Lung (tissue), 12 donors: Measurements from ENCODE around the gene COL8A2. TPM values are rescaled to one million over a fixed set of nuclear protein-coding genes. Genes with fewer than 3 reads are reported as not detected.

Source experiments
- ATAC-seq: fragments of 200-7000 bp; cut with Tn5 transposase; one replicate; pipeline ENCODE4 v1.9.1; 2020; ENCODE audit warnings: moderate number of reproducible peaks; ENCODE audit not compliant: insufficient read depth, low FRiP score
- DNase-seq, 3 donors: peaks; one replicate each; pipeline ENCODE4 v3.0.0-alpha.2; 2013 to 2017
- H3K27ac ChIP-seq, 2 donors: one replicate each; pipeline ENCODE4 v1.5.1; 2013; ENCODE audit warnings: mild to moderate bottlenecking in 2 of 2, moderate library complexity in 2 of 2, control low read depth in 1 of 2, inconsistent platforms in 1 of 2, low read depth in 1 of 2, low read length in 1 of 2
- H3K27me3 ChIP-seq, 3 donors: one replicate each; pipeline ENCODE4 v1.5.1; 2013; ENCODE audit warnings: low read length in 2 of 3; ENCODE audit not compliant: control insufficient read depth in 3 of 3, insufficient read depth in 3 of 3
- H3K36me3 ChIP-seq, 4 donors: one replicate each; pipeline ENCODE4 v1.5.1; 2013; ENCODE audit warnings: low read length in 4 of 4, mild to moderate bottlenecking in 1 of 4, moderate library complexity in 1 of 4; ENCODE audit not compliant: control insufficient read depth in 4 of 4, insufficient read depth in 4 of 4
- H3K4me1 ChIP-seq, 5 donors: one replicate each; pipeline ENCODE4 v1.5.1; 2013; ENCODE audit warnings: low read length in 5 of 5, mild to moderate bottlenecking in 2 of 5, moderate library complexity in 1 of 5; ENCODE audit not compliant: control insufficient read depth in 5 of 5, insufficient read depth in 5 of 5
- H3K4me3 ChIP-seq: one replicate; pipeline ENCODE4 v1.5.1; 2013; ENCODE audit warnings: mild to moderate bottlenecking, control low read depth, moderate library complexity
- H3K9ac ChIP-seq, 2 donors: one replicate each; pipeline ENCODE4 v1.5.1; 2013; ENCODE audit warnings: low read length in 2 of 2, control low read depth in 1 of 2; ENCODE audit not compliant: insufficient read depth in 1 of 2
- H3K9me3 ChIP-seq, 4 donors: one replicate each; pipeline ENCODE4 v1.5.1; 2013; ENCODE audit warnings: low read length in 3 of 4, mild to moderate bottlenecking in 1 of 4, moderate library complexity in 1 of 4; ENCODE audit not compliant: control insufficient read depth in 4 of 4, insufficient read depth in 3 of 4
- CTCF ChIP-seq: IDR thresholded peaks from 2 replicates; pipeline ENCODE4 v1.5.1; 2012; ENCODE audit warnings: mild to moderate bottlenecking; ENCODE audit errors: control extremely low read depth, extremely low read depth
- WGBS, 2 donors: extraction: QIAGEN DNeasy Blood & Tissue Kit; methylation state at CpG; one replicate each; pipeline ENCODE4 v1.1.7; 2013; 5-methylcytosine and 5-hydroxymethylcytosine counted together
- polyA plus RNA-seq, 2 donors: library from polyadenylated mRNA; stranded (reverse); fragments of 200-250 nt; gene quantifications; one replicate each; pipeline ENCODE4 v1.2.1, GENCODE V29; 2013
- total RNA-seq, 2 donors: library from RNA; depleted of rRNA in 1 of 2; stranded (reverse); fragments of >200 nt in 1 of 2; gene quantifications; one replicate each; pipeline ENCODE4 v1.2.1, GENCODE V29; 2014 to 2021
- donor health status: control.
- donor health status: control.
- donor health status: Bipolar disorder and iron deficiency.
- donor health status: healthy.
- donor health status: DM: yes; HTN: yes; CAD: no.

The COL8A2 gene
- total and polyA plus RNA-seq, 4 donors: 2.0 to 6.0 (median 3.3) TPM

DNA sequence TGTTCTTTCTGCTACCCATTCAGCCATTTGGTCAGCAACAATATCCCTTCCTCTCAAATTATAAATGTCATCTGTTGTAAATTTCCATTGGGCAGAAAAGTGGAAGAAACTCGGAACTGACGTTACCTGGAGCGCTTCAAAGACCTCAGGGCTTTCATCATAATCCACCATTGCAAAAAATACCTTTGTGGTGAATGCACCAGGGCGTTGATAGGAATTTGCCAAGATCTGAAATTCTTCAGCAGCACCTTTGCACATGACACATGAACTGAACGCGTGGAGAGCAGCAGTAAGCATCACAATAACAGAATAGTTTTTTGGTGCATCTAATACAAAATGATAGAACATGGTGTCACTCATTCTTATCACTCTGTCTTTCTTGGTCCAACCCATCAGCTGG lies 44.2 kb downstream of the COL8A2 start:
- H3K27me3 ChIP-seq: no peaks in the 10 kb centered on the region
- H3K9ac ChIP-seq: no peak overlapping the region
- WGBS, 2 donors: 81 to 86% methylated on average over 6 of the region's 6 CpGs
- ATAC-seq: no peak
- H3K36me3 ChIP-seq: no peaks in the 10 kb centered on the region
- H3K9me3 ChIP-seq: no peaks in the 10 kb centered on the region
- H3K27ac ChIP-seq: no peak overlapping the region
- no peak for DNase-seq
- no peak for TF ChIP-seq CTCF
- no peak overlapping the region for H3K4me3 ChIP-seq
- H3K4me1 ChIP-seq: peaks cover 0 to 6% (median 0%) of the 10 kb centered on the region in 5 donors

GRCh38 chr1:36080236-36080635 lies 44.8 kb downstream of the COL8A2 start:
- H3K9ac ChIP-seq: no peak overlapping the region
- peaks cover 0 to 6% (median 0%) of the 10 kb centered on the region in 5 donors for H3K4me1 ChIP-seq
- H3K27me3 ChIP-seq: no peaks in the 10 kb centered on the region
- no peak overlapping the region for H3K27ac ChIP-seq
- no peak for DNase-seq
- TF ChIP-seq CTCF: no peak
- no peaks in the 10 kb centered on the region for H3K36me3 ChIP-seq
- H3K9me3 ChIP-seq: no peaks in the 10 kb centered on the region
- 57 to 74% methylated on average over 3 of the region's 3 CpGs for WGBS, 2 donors
- no peak overlapping the region for H3K4me3 ChIP-seq
- ATAC-seq: no peak

DNA sequence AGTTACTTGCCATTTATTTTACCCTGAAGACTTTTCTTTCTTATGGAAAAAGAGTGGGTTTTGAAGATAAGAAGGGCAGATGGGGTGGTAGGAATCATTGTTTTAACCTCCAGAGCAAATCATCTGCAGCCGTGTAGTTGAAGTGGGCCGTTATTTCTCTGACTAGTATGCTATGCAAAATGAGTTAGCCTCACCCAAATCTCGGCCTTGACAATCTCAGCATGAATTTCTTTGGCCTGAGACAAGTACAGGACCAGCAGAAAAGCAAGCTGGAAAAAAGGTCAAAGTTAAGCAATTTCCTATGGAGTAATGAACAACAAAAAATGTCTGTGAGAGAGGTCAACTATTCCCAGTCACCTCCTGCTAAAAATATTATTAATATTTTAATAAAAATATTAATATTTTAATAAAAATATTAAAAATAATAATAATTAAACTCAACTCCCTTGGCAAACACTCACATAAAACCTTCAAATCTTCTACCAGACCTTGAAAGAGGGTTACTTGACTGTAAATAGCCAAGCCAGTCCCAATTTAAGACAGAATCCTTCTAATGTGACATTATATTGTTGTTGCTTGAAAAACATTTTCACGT lies 47.9 kb downstream of the COL8A2 start:
- Histone ChIP-seq H3K9me3 (no peaks in the 10 kb centered on the region), H3K27ac (no peak overlapping the region), H3K9ac (no peak overlapping the region), H3K4me1 (no peaks in the 10 kb centered on the region), H3K27me3 (no peaks in the 10 kb centered on the region), H3K4me3 (no peak overlapping the region), H3K36me3 (no peaks in the 10 kb centered on the region)
- 58 to 81% methylated on average over 4 of the region's 4 CpGs for WGBS, 2 donors
- no peak for TF ChIP-seq CTCF
- no peak for ATAC-seq
- DNase-seq: no peak

GRCh38 chr1:36070349-36070748 lies 54.7 kb downstream of the COL8A2 start:
- Histone ChIP-seq H3K36me3 (no peaks in the 10 kb centered on the region), H3K27me3 (no peaks in the 10 kb centered on the region), H3K9me3 (no peaks in the 10 kb centered on the region), H3K4me3 (no peak overlapping the region), H3K4me1 (no peaks in the 10 kb centered on the region), H3K27ac (no peak overlapping the region), H3K9ac (no peak overlapping the region)
- TF ChIP-seq CTCF: no peak
- DNase-seq (no peak), ATAC-seq (no peak)
- WGBS, 2 donors: 83 to 88% methylated on average over 2 of the region's 2 CpGs
